GM12891 (cell line): ENCODE measurements around the gene F12.
A peak's percentile ranks its signal among the peaks of the same experiment; 100 is the strongest.

ENCODE experiments used
- DNase-seq: peaks from one replicate; pipeline ENCODE4 v3.0.0; 2011; ENCODE audit warnings: low spot score; ENCODE audit not compliant: insufficient read length
- FAIRE-seq: peaks from 2 replicates; lab custom pipeline; 2011; peaks lifted over from hg19 to GRCh38; lab: Jason Lieb, UNC
- PAX5 ChIP-seq: IDR thresholded peaks from 2 replicates; pipeline ENCODE4 v1.6.1; 2011; ENCODE audit warnings: low read length, moderate library complexity, mild to moderate bottlenecking; ENCODE audit not compliant: insufficient read depth, severe bottlenecking
- POLR2A ChIP-seq: IDR thresholded peaks from 2 replicates; pipeline ENCODE4 v1.6.1; 2011; ENCODE audit warnings: low read depth, low read length, control low read depth
- POLR2AphosphoS5 ChIP-seq: IDR thresholded peaks from 2 replicates; pipeline ENCODE4 v1.6.1; 2011; ENCODE audit warnings: low read depth, low read length, control low read depth
- POU2F2 ChIP-seq: IDR thresholded peaks from 2 replicates; pipeline ENCODE4 v1.6.1; 2011; ENCODE audit warnings: low read depth, mild to moderate bottlenecking, control low read depth, low read length, moderate library complexity
- SPI1 ChIP-seq: IDR thresholded peaks from 2 replicates; pipeline ENCODE4 v1.6.1; 2011; ENCODE audit warnings: low read depth, low read length, control low read depth
- TAF1 ChIP-seq: IDR thresholded peaks from 2 replicates; pipeline ENCODE4 v1.6.1; 2011; ENCODE audit warnings: low read depth, low read length, control low read depth

F12 gene

GRCh38 chr5:177396078-177396477 lies 13.3 kb downstream of the F12 start:
- TF ChIP-seq TAF1 (no peak), SPI1 (no peak), PAX5 (no peak), POU2F2 (no peak), POLR2A (no peak), POLR2AphosphoS5 (no peak)
- FAIRE-seq (no peak), DNase-seq (no peak)

- no peak for FAIRE-seq
- DNase-seq, result no peak
- TF ChIP-seq POU2F2 (no peak), POLR2AphosphoS5 (no peak), POLR2A (no peak)
These were observed 15.4 kb downstream of the F12 start for GRCh38 chr5:177393990-177394389.

- FAIRE-seq, result no peak
- no peak for DNase-seq
- TF ChIP-seq POU2F2 (no peak), SPI1 (no peak), TAF1 (no peak), PAX5 (no peak), POLR2AphosphoS5 (no peak), POLR2A (no peak)
These were observed 16.1 kb downstream of the F12 start for GRCh38 chr5:177393206-177393765.

GRCh38 chr5:177392765-177393164 lies 16.6 kb downstream of the F12 start:
- no peak for DNase-seq
- TF ChIP-seq PAX5 (no peak), POLR2AphosphoS5 (no peak), SPI1 (no peak), POU2F2 (no peak), TAF1 (no peak), POLR2A (no peak)
- no peak for FAIRE-seq

GRCh38 chr5:177390363-177391300 lies 18.7 kb downstream of the F12 start:
- TF ChIP-seq POLR2A, result no peak
- no peak for TF ChIP-seq PAX5
- TF ChIP-seq POU2F2, result no peak
- FAIRE-seq, result peak; percentile 95

GRCh38 chr5:177389241-177390169 lies 19.9 kb downstream of the F12 start:
- FAIRE-seq (peak; percentile 66), DNase-seq (no peak)
- TF ChIP-seq POLR2AphosphoS5 (no peak), TAF1 (0 out of 2 replicates have a peak, but pooled peaks have one; percentile 11), SPI1 (peak; percentile 82), POU2F2 (0 out of 2 replicates have a peak, but pooled peaks have one; percentile 11), PAX5 (no peak)

More at GRCh38 chr5:177390363-177391300, 18.7 kb downstream of the F12 start:
- DNase-seq, result peak; percentile 88

GRCh38 chr5:177388521-177389052 lies 20.8 kb downstream of the F12 start:
- FAIRE-seq (no peak), DNase-seq (no peak)
- TF ChIP-seq POU2F2, result no peak

GRCh38 chr5:177387405-177387804 lies 22.0 kb downstream of the F12 start:
- DNase-seq, result no peak
- FAIRE-seq, result peak; percentile 45
- TF ChIP-seq POLR2AphosphoS5 (no peak), SPI1 (no peak), TAF1 (no peak), PAX5 (no peak), POLR2A (no peak), POU2F2 (no peak)

GRCh38 chr5:177386542-177386941 lies 22.8 kb downstream of the F12 start:
- DNase-seq, result no peak
- no peak for TF ChIP-seq TAF1
- TF ChIP-seq POU2F2, result no peak
- no peak for TF ChIP-seq POLR2AphosphoS5
- TF ChIP-seq POLR2A, result no peak
- TF ChIP-seq SPI1, result no peak
- FAIRE-seq, result no peak
